Measurements from ENCODE around the gene MAPK8IP1.

Gene MAPK8IP1

GRCh38 chr11:45924927-45925326, 39.5 kb downstream of the MAPK8IP1 start:
- H2BK12ac ChIP-seq (ENCODE audit: low read length in 2 of 2), result no peak overlapping the region
- no peak overlapping the region for H4K91ac ChIP-seq (ENCODE audit: low read length)
- H3K9me3 ChIP-seq (ENCODE audit: control insufficient read depth, low read length), result no peaks in the 10 kb centered on the region
- H3K14ac ChIP-seq (ENCODE audit: low read length in 2 of 2), result no peak overlapping the region
- no peak for DNase-seq
- WGBS, result 88% methylated on average over 6 of the region's 6 CpGs
- no peak overlapping the region for H3K4me2 ChIP-seq (ENCODE audit: low read length, poor library complexity, severe bottlenecking)
- H3K79me1 ChIP-seq (replicated peaks; ENCODE audit: low read length, poor library complexity, severe bottlenecking), result no peaks in the 10 kb centered on the region
- peaks cover 21% of the 10 kb centered on the region for H3K4me1 ChIP-seq (ENCODE audit: control insufficient read depth, insufficient read depth, low read depth, low read length)
- H3K4ac ChIP-seq (ENCODE audit: low read depth in 1 of 2, low read length in 2 of 2), result no peak overlapping the region
- no peak overlapping the region for H3K4me3 ChIP-seq (ENCODE audit: insufficient read depth in 1 of 2, low read depth in 1 of 2, low read length in 2 of 2)
- H3K9ac ChIP-seq (ENCODE audit: low read length), result no peak overlapping the region
- H3K36me3 ChIP-seq (ENCODE audit: control insufficient read depth in 1 of 2, insufficient read depth in 2 of 2, low read depth in 1 of 2, low read length in 2 of 2), result peaks cover 0 to 32% of the 10 kb centered on the region in 2 experiments
- H2AFZ ChIP-seq (ENCODE audit: low read depth, low read length), result no peak overlapping the region
- H3K27ac ChIP-seq (ENCODE audit: low read length, poor library complexity, severe bottlenecking), result no peak overlapping the region
- H2AK5ac ChIP-seq (ENCODE audit: low read length, severe bottlenecking), result no peak overlapping the region
- peaks cover 40 to 50% of the 10 kb centered on the region in 2 experiments for H3K27me3 ChIP-seq (ENCODE audit: control insufficient read depth in 1 of 2, insufficient read depth in 1 of 2, low read length in 2 of 2)
- no peak overlapping the region for H4K8ac ChIP-seq (ENCODE audit: low read length)
- H2BK120ac ChIP-seq (ENCODE audit: low read depth, low read length), result no peak overlapping the region
- H3K18ac ChIP-seq (ENCODE audit: low read depth in 1 of 2, low read length in 2 of 2), result no peak overlapping the region
- H3K23ac ChIP-seq (ENCODE audit: low read length in 2 of 2), result no peak overlapping the region
- no peak overlapping the region for H2BK15ac ChIP-seq (ENCODE audit: low read depth, poor library complexity, severe bottlenecking)
- no peak overlapping the region for H2BK5ac ChIP-seq (ENCODE audit: low read depth, low read length, poor library complexity, severe bottlenecking)

- Histone ChIP-seq H2BK5ac (ENCODE audit: low read depth, low read length, poor library complexity, severe bottlenecking) (no peak overlapping the region), H2BK15ac (ENCODE audit: low read depth, poor library complexity, severe bottlenecking) (no peak overlapping the region), H2BK120ac (ENCODE audit: low read depth, low read length) (no peak overlapping the region), H3K9ac (ENCODE audit: low read length) (no peak overlapping the region), H3K36me3 (ENCODE audit: control insufficient read depth in 1 of 2, insufficient read depth in 2 of 2, low read depth in 1 of 2, low read length in 2 of 2) (peaks cover 0 to 38% of the 10 kb centered on the region in 2 experiments), H3K4me1 (ENCODE audit: control insufficient read depth, insufficient read depth, low read depth, low read length) (peaks cover 23% of the 10 kb centered on the region), H3K4ac (ENCODE audit: low read depth in 1 of 2, low read length in 2 of 2) (no peak overlapping the region), H3K14ac (ENCODE audit: low read length in 2 of 2) (no peak overlapping the region), H3K23ac (ENCODE audit: low read length in 2 of 2) (no peak overlapping the region), H3K27me3 (ENCODE audit: control insufficient read depth in 1 of 2, insufficient read depth in 1 of 2, low read length in 2 of 2) (peaks cover 36 to 50% of the 10 kb centered on the region in 2 experiments), H3K4me3 (ENCODE audit: insufficient read depth in 1 of 2, low read depth in 1 of 2, low read length in 2 of 2) (no peak overlapping the region), H3K79me1 (replicated peaks; ENCODE audit: low read length, poor library complexity, severe bottlenecking) (peaks cover 2% of the 10 kb centered on the region), H2AK5ac (ENCODE audit: low read length, severe bottlenecking) (no peak overlapping the region), H2BK12ac (ENCODE audit: low read length in 2 of 2) (no peak overlapping the region), H3K4me2 (ENCODE audit: low read length, poor library complexity, severe bottlenecking) (no peak overlapping the region), H3K27ac (ENCODE audit: low read length, poor library complexity, severe bottlenecking) (no peak overlapping the region), H3K9me3 (ENCODE audit: control insufficient read depth, low read length) (no peaks in the 10 kb centered on the region), H3K18ac (ENCODE audit: low read depth in 1 of 2, low read length in 2 of 2) (no peak overlapping the region), H2AFZ (ENCODE audit: low read depth, low read length) (no peak overlapping the region), H4K8ac (ENCODE audit: low read length) (no peak overlapping the region), H4K91ac (ENCODE audit: low read length) (no peak overlapping the region)
- 79% methylated on average over 2 of the region's 3 CpGs for WGBS
- no peak for DNase-seq
Measured at GRCh38 chr11:45925550-45925949, 40.1 kb downstream of the MAPK8IP1 start.

GRCh38 chr11:45926001-45926401, 40.5 kb downstream of the MAPK8IP1 start:
- no peak overlapping the region for H4K91ac ChIP-seq (ENCODE audit: low read length)
- H3K14ac ChIP-seq (ENCODE audit: low read length in 2 of 2), result no peak overlapping the region
- H2BK12ac ChIP-seq (ENCODE audit: low read length in 2 of 2), result no peak overlapping the region
- no peak overlapping the region for H2BK5ac ChIP-seq (ENCODE audit: low read depth, low read length, poor library complexity, severe bottlenecking)
- peaks cover 2% of the 10 kb centered on the region for H3K79me1 ChIP-seq (replicated peaks; ENCODE audit: low read length, poor library complexity, severe bottlenecking)
- H2AFZ ChIP-seq (ENCODE audit: low read depth, low read length), result no peak overlapping the region
- no peak overlapping the region for H3K9ac ChIP-seq (ENCODE audit: low read length)
- H2BK15ac ChIP-seq (ENCODE audit: low read depth, poor library complexity, severe bottlenecking), result no peak overlapping the region
- H3K4ac ChIP-seq (ENCODE audit: low read depth in 1 of 2, low read length in 2 of 2), result no peak overlapping the region
- no peak overlapping the region for H3K18ac ChIP-seq (ENCODE audit: low read depth in 1 of 2, low read length in 2 of 2)
- H3K27me3 ChIP-seq (ENCODE audit: control insufficient read depth in 1 of 2, insufficient read depth in 1 of 2, low read length in 2 of 2), result peaks cover 32 to 49% of the 10 kb centered on the region in 2 experiments
- peaks cover 2 to 43% of the 10 kb centered on the region in 2 experiments for H3K36me3 ChIP-seq (ENCODE audit: control insufficient read depth in 1 of 2, insufficient read depth in 2 of 2, low read depth in 1 of 2, low read length in 2 of 2)
- no peak overlapping the region for H3K27ac ChIP-seq (ENCODE audit: low read length, poor library complexity, severe bottlenecking)
- no peak overlapping the region for H3K4me3 ChIP-seq (ENCODE audit: insufficient read depth in 1 of 2, low read depth in 1 of 2, low read length in 2 of 2)
- peaks cover 23% of the 10 kb centered on the region for H3K4me1 ChIP-seq (ENCODE audit: control insufficient read depth, insufficient read depth, low read depth, low read length)
- 80% methylated on average over 12 of the region's 12 CpGs for WGBS
- H4K8ac ChIP-seq (ENCODE audit: low read length), result no peak overlapping the region
- H3K9me3 ChIP-seq (ENCODE audit: control insufficient read depth, low read length), result no peaks in the 10 kb centered on the region
- no peak for DNase-seq
- H3K23ac ChIP-seq (ENCODE audit: low read length in 2 of 2), result peak overlapping the region in 1 of 2 experiments; percentile 41
- H2AK5ac ChIP-seq (ENCODE audit: low read length, severe bottlenecking), result no peak overlapping the region
- H2BK120ac ChIP-seq (ENCODE audit: low read depth, low read length), result no peak overlapping the region
- no peak overlapping the region for H3K4me2 ChIP-seq (ENCODE audit: low read length, poor library complexity, severe bottlenecking)

- Histone ChIP-seq H3K79me1 (replicated peaks; ENCODE audit: low read length, poor library complexity, severe bottlenecking) (peaks cover 2% of the 10 kb centered on the region), H2AFZ (ENCODE audit: low read depth, low read length) (no peak overlapping the region), H4K91ac (ENCODE audit: low read length) (no peak overlapping the region), H2BK120ac (ENCODE audit: low read depth, low read length) (no peak overlapping the region), H3K27me3 (ENCODE audit: control insufficient read depth in 1 of 2, insufficient read depth in 1 of 2, low read length in 2 of 2) (peaks cover 24 to 41% of the 10 kb centered on the region in 2 experiments), H3K36me3 (ENCODE audit: control insufficient read depth in 1 of 2, insufficient read depth in 2 of 2, low read depth in 1 of 2, low read length in 2 of 2) (peaks cover 8 to 50% of the 10 kb centered on the region in 2 experiments), H3K4ac (ENCODE audit: low read depth in 1 of 2, low read length in 2 of 2) (no peak overlapping the region), H3K4me2 (ENCODE audit: low read length, poor library complexity, severe bottlenecking) (no peak overlapping the region), H2AK5ac (ENCODE audit: low read length, severe bottlenecking) (no peak overlapping the region), H3K4me1 (ENCODE audit: control insufficient read depth, insufficient read depth, low read depth, low read length) (peaks cover 20% of the 10 kb centered on the region), H2BK5ac (ENCODE audit: low read depth, low read length, poor library complexity, severe bottlenecking) (no peak overlapping the region), H3K4me3 (ENCODE audit: insufficient read depth in 1 of 2, low read depth in 1 of 2, low read length in 2 of 2) (no peak overlapping the region), H4K8ac (ENCODE audit: low read length) (no peak overlapping the region), H3K9me3 (ENCODE audit: control insufficient read depth, low read length) (no peaks in the 10 kb centered on the region), H3K14ac (ENCODE audit: low read length in 2 of 2) (peak overlapping the region in 1 of 2 experiments; percentile 71), H2BK15ac (ENCODE audit: low read depth, poor library complexity, severe bottlenecking) (no peak overlapping the region), H3K18ac (ENCODE audit: low read depth in 1 of 2, low read length in 2 of 2) (no peak overlapping the region), H3K9ac (ENCODE audit: low read length) (no peak overlapping the region), H3K27ac (ENCODE audit: low read length, poor library complexity, severe bottlenecking) (no peak overlapping the region), H3K23ac (ENCODE audit: low read length in 2 of 2) (no peak overlapping the region), H2BK12ac (ENCODE audit: low read length in 2 of 2) (no peak overlapping the region)
- 90% methylated on average over 12 of the region's 12 CpGs for WGBS
- DNase-seq, result no peak
Measured at GRCh38 chr11:45926536-45927331, 41.3 kb downstream of the MAPK8IP1 start.
